Forelimb muscle (tissue), 1 donor: Measurements from ENCODE around the gene CTAG1B. TPM values are rescaled to one million over a fixed set of nuclear protein-coding genes. Genes with fewer than 3 reads are reported as not detected.
"Not testable (repeated sequence)": the region's sequence is repeated elsewhere in the genome, so short reads cannot be mapped to it uniquely, and the experiment has no call there.

Experiments used
- DNase-seq: peaks from one replicate; pipeline ENCODE4 v3.0.0-alpha.2; 2013; ENCODE audit warnings: low read depth
- polyA plus RNA-seq: library from polyadenylated mRNA; unstranded; fragments of 120-200 nt; gene quantifications from one replicate; pipeline ENCODE4 v1.2.1, GENCODE V29; 2013; ENCODE audit not compliant: insufficient read length

Gene CTAG1B
- polyA plus RNA-seq, 1 donor, result not detected

GRCh38 chrX:154584585-154585183, 34.4 kb downstream of the CTAG1B start, which contains the start of gene CTAG1A:
TSS of gene CTAG1A (plus strand) at chrX:154585133. CDS start at chrX:154585207, 74 bp downstream.
- DNase-seq, result not testable (repeated sequence)

- not testable (repeated sequence) for DNase-seq
Observed at GRCh38 chrX:154582994-154583393, 36.1 kb downstream of the CTAG1B start.

- not testable (repeated sequence) for DNase-seq
Observed at GRCh38 chrX:154575076-154575475, 44.0 kb downstream of the CTAG1B start.

GRCh38 chrX:154573061-154573460, 46.0 kb downstream of the CTAG1B start:
- not testable (repeated sequence) for DNase-seq

GRCh38 chrX:154570361-154570760, 48.7 kb downstream of the CTAG1B start:
- DNase-seq, result not testable (repeated sequence)

Other genes starting within 250 kb of the CTAG1B start
- 223 TPM for gene FLNA, start 244.6 kb downstream of the CTAG1B start, polyA plus RNA-seq
- 46.8 TPM for gene EMD, start 240.0 kb downstream of the CTAG1B start, polyA plus RNA-seq
- 6,186 TPM for gene RPL10, start 220.9 kb downstream of the CTAG1B start, polyA plus RNA-seq
- gene DNASE1L1, start 210.0 kb downstream of the CTAG1B start, polyA plus RNA-seq, result 48.6 TPM
- 28.9 TPM for gene TAFAZZIN, start 207.7 kb downstream of the CTAG1B start, polyA plus RNA-seq
- gene ATP6AP1, start 190.6 kb downstream of the CTAG1B start, polyA plus RNA-seq, result 55.2 TPM
- gene GDI1, start 182.1 kb downstream of the CTAG1B start, polyA plus RNA-seq, result 82.5 TPM
- 59.3 TPM for gene FAM50A, start 175.1 kb downstream of the CTAG1B start, polyA plus RNA-seq
- 39.1 TPM for gene PLXNA3, start 161.0 kb downstream of the CTAG1B start, polyA plus RNA-seq
- 11.3 TPM for gene LAGE3, start 140.0 kb downstream of the CTAG1B start, polyA plus RNA-seq
- gene UBL4A, start 132.7 kb downstream of the CTAG1B start, polyA plus RNA-seq, result 23.2 TPM
- gene SLC10A3, start 128.7 kb downstream of the CTAG1B start, polyA plus RNA-seq, result 10.8 TPM
- gene FAM3A, start 103.0 kb downstream of the CTAG1B start, polyA plus RNA-seq, result 25.5 TPM
- gene G6PD, start 72.4 kb downstream of the CTAG1B start, polyA plus RNA-seq, result 11.1 TPM
- gene IKBKG, start 71.7 kb downstream of the CTAG1B start, polyA plus RNA-seq, result 12.2 TPM
- not detected for gene CTAG1A, start 34.1 kb downstream of the CTAG1B start, polyA plus RNA-seq
- gene CTAG2, start 34.3 kb upstream of the CTAG1B start, polyA plus RNA-seq, result not detected
- gene GAB3, start 131.8 kb upstream of the CTAG1B start, polyA plus RNA-seq, result 4.7 TPM
- gene DKC1, start 143.6 kb upstream of the CTAG1B start, polyA plus RNA-seq, result 35.7 TPM
- 17.6 TPM for gene MPP1, start 186.2 kb upstream of the CTAG1B start, polyA plus RNA-seq
- gene SMIM9, start 215.4 kb upstream of the CTAG1B start, polyA plus RNA-seq, result not detected